ENCODE results near the gene UVRAG. TPM values are rescaled to one million over a fixed set of nuclear protein-coding genes. Genes with fewer than 3 reads are reported as not detected.

UVRAG gene
- total and polyA plus RNA-seq, 2 of the 13 experiments (the other 11 are each of a cell fraction or from before 2014, with no cell fraction given): 9.7 to 17.3 TPM

DNA sequence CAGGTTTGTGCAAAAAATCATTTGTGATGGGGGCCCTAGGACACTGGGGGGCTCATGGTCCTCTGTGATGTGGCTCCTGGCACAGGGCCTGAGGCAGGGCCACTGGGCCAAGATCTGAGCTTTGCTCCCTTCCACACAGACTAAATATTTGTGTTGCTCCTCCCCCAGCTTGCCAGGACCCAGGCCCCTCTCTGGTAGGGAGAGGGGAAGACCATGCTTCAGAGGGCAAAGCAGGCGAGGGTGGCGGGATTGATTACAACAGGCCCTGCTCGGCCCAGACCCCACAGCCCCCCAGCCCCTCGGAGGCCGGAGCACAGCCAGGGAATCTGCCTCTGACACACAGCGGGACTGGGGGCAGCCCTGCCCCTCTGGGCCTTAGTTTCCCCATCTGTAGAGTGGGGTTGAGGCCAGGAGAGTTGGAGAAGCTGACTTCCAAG lies 362.3 kb downstream of the UVRAG start (continued):
- TF ChIP-seq, protein P1, sequence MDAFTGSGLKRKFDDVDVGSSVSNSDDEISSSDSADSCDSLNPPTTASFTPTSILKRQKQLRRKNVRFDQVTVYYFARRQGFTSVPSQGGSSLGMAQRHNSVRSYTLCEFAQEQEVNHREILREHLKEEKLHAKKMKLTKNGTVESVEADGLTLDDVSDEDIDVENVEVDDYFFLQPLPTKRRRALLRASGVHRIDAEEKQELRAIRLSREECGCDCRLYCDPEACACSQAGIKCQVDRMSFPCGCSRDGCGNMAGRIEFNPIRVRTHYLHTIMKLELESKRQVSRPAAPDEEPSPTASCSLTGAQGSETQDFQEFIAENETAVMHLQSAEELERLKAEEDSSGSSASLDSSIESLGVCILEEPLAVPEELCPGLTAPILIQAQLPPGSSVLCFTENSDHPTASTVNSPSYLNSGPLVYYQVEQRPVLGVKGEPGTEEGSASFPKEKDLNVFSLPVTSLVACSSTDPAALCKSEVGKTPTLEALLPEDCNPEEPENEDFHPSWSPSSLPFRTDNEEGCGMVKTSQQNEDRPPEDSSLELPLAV (CRISPR knock-in tag; conservative IDR thresholded peaks at IDR 0.05; ENCODE audit: low read depth): no peak
- TF ChIP-seq, protein P2, sequence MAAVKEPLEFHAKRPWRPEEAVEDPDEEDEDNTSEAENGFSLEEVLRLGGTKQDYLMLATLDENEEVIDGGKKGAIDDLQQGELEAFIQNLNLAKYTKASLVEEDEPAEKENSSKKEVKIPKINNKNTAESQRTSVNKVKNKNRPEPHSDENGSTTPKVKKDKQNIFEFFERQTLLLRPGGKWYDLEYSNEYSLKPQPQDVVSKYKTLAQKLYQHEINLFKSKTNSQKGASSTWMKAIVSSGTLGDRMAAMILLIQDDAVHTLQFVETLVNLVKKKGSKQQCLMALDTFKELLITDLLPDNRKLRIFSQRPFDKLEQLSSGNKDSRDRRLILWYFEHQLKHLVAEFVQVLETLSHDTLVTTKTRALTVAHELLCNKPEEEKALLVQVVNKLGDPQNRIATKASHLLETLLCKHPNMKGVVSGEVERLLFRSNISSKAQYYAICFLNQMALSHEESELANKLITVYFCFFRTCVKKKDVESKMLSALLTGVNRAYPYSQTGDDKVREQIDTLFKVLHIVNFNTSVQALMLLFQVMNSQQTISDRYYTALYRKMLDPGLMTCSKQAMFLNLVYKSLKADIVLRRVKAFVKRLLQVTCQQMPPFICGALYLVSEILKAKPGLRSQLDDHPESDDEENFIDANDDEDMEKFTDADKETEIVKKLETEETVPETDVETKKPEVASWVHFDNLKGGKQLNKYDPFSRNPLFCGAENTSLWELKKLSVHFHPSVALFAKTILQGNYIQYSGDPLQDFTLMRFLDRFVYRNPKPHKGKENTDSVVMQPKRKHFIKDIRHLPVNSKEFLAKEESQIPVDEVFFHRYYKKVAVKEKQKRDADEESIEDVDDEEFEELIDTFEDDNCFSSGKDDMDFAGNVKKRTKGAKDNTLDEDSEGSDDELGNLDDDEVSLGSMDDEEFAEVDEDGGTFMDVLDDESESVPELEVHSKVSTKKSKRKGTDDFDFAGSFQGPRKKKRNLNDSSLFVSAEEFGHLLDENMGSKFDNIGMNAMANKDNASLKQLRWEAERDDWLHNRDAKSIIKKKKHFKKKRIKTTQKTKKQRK (IDR thresholded peaks at IDR 0.05; ENCODE audit: low read length): no peak
- TF ChIP-seq NR1H2 (CRISPR knock-in tag; IDR thresholded peaks at IDR 0.05; ENCODE audit: borderline replicate concordance, low read depth) (no peak), RELA (CRISPR knock-in tag; IDR thresholded peaks at IDR 0.05) (no peak), SP2 (CRISPR knock-in tag; IDR thresholded peaks at IDR 0.05) (no peak), ZNF672 (CRISPR knock-in tag; IDR thresholded peaks at IDR 0.05) (no peak), KDM4B (CRISPR knock-in tag; IDR thresholded peaks at IDR 0.05) (no peak), ZNF205 (CRISPR knock-in tag; IDR thresholded peaks at IDR 0.05) (no peak), CBX1 (IDR thresholded peaks at IDR 0.05; ENCODE audit: low read depth) (no peak), ARNT (IDR thresholded peaks at IDR 0.05) (no peak), SCMH1 (CRISPR knock-in tag; IDR thresholded peaks at IDR 0.05; ENCODE audit: borderline replicate concordance) (no peak), ZNF225 (CRISPR knock-in tag; IDR thresholded peaks at IDR 0.05) (no peak), ZNF546 (CRISPR knock-in tag; conservative IDR thresholded peaks at IDR 0.05) (no peak)
- TF ChIP-seq, protein P3, sequence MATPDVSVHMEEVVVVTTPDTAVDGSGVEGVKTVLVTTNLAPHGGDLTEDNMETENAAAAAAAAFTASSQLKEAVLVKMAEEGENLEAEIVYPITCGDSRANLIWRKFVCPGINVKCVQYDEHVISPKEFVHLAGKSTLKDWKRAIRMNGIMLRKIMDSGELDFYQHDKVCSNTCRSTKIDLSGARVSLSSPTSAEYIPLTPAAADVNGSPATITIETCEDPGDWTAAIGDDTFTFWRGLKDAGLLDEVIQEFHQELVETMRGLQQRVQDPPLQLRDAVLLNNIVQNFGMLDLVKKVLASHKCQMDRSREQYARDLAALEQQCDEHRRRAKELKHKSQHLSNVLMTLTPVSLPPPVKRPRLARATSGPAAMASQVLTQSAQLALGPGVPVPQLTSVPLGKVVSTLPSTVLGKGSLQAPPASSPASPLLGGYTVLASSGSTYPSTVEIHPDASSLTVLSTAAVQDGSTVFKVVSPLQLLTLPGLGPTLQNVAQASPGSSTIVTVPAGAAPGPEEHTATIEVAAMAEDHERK (CRISPR knock-in tag; IDR thresholded peaks at IDR 0.05; ENCODE audit: low read depth): no peak
- TF ChIP-seq, protein P4, sequence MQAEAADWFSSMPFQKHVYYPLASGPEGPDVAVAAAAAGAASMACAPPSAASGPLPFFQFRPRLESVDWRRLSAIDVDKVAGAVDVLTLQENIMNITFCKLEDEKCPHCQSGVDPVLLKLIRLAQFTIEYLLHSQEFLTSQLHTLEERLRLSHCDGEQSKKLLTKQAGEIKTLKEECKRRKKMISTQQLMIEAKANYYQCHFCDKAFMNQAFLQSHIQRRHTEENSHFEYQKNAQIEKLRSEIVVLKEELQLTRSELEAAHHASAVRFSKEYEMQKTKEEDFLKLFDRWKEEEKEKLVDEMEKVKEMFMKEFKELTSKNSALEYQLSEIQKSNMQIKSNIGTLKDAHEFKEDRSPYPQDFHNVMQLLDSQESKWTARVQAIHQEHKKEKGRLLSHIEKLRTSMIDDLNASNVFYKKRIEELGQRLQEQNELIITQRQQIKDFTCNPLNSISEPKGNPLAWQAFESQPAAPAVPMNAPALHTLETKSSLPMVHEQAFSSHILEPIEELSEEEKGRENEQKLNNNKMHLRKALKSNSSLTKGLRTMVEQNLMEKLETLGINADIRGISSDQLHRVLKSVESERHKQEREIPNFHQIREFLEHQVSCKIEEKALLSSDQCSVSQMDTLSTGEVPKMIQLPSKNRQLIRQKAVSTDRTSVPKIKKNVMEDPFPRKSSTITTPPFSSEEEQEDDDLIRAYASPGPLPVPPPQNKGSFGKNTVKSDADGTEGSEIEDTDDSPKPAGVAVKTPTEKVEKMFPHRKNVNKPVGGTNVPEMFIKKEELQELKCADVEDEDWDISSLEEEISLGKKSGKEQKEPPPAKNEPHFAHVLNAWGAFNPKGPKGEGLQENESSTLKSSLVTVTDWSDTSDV (CRISPR knock-in tag; IDR thresholded peaks at IDR 0.05): no peak
- TF ChIP-seq, protein P5, sequence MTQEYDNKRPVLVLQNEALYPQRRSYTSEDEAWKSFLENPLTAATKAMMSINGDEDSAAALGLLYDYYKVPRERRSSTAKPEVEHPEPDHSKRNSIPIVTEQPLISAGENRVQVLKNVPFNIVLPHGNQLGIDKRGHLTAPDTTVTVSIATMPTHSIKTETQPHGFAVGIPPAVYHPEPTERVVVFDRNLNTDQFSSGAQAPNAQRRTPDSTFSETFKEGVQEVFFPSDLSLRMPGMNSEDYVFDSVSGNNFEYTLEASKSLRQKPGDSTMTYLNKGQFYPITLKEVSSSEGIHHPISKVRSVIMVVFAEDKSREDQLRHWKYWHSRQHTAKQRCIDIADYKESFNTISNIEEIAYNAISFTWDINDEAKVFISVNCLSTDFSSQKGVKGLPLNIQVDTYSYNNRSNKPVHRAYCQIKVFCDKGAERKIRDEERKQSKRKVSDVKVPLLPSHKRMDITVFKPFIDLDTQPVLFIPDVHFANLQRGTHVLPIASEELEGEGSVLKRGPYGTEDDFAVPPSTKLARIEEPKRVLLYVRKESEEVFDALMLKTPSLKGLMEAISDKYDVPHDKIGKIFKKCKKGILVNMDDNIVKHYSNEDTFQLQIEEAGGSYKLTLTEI (CRISPR knock-in tag; conservative IDR thresholded peaks at IDR 0.05): no peak
- TF ChIP-seq, protein P6, sequence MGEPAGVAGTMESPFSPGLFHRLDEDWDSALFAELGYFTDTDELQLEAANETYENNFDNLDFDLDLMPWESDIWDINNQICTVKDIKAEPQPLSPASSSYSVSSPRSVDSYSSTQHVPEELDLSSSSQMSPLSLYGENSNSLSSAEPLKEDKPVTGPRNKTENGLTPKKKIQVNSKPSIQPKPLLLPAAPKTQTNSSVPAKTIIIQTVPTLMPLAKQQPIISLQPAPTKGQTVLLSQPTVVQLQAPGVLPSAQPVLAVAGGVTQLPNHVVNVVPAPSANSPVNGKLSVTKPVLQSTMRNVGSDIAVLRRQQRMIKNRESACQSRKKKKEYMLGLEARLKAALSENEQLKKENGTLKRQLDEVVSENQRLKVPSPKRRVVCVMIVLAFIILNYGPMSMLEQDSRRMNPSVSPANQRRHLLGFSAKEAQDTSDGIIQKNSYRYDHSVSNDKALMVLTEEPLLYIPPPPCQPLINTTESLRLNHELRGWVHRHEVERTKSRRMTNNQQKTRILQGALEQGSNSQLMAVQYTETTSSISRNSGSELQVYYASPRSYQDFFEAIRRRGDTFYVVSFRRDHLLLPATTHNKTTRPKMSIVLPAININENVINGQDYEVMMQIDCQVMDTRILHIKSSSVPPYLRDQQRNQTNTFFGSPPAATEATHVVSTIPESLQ (CRISPR knock-in tag; conservative IDR thresholded peaks at IDR 0.05): no peak

Data from HepG2 (cell line).